ENCODE data around the gene SELENOH.

The SELENOH gene

GRCh38 chr11:57786436-57786835, 45.1 kb downstream of the SELENOH start:
- DNase-seq, result no peak

GRCh38 chr11:57787006-57787604, 45.8 kb downstream of the SELENOH start:
- DNase-seq, result no peak

GRCh38 chr11:57787920-57788702, 46.8 kb downstream of the SELENOH start:
- no peak for DNase-seq

- DNase-seq, result no peak
Measured at GRCh38 chr11:57788703-57789088, 47.4 kb downstream of the SELENOH start.

- no peak for DNase-seq
Measured at GRCh38 chr11:57791321-57792059, 50.2 kb downstream of the SELENOH start.

- DNase-seq, result no peak
Measured at GRCh38 chr11:57792060-57792541, 50.8 kb downstream of the SELENOH start.

GRCh38 chr11:57792870-57793269, 51.6 kb downstream of the SELENOH start:
- no peak for DNase-seq
